ENCODE results near the gene C1orf174.

The C1orf174 gene

GRCh38 chr1:3900150-3900968, at the start of gene C1orf174:
Gene C1orf174, minus strand, starts transcription at chr1:3900272. Its CDS starts 86 bp downstream, at chr1:3900186.
- H3K4me3 Mint-ChIP-seq: peak within 1 kb of the TSS; percentile 90

GRCh38 chr1:3948344-3948743, 48.3 kb upstream of the C1orf174 start:
- Mint-ChIP-seq H3K4me1 (ENCODE audit: low read depth) (no peaks in the 10 kb centered on the region), H3K4me3 (no peak overlapping the region), H3K27me3 (peaks cover 14% of the 10 kb centered on the region), H3K9me3 (ENCODE audit: low read depth) (no peaks in the 10 kb centered on the region), H3K36me3 (no peaks in the 10 kb centered on the region), H3K27ac (no peak overlapping the region)

More at GRCh38 chr1:3900150-3900968, at the start of gene C1orf174:
- Mint-ChIP-seq H3K27me3 (no peaks in the 10 kb centered on the region), H3K4me1 (ENCODE audit: low read depth) (peaks cover 48% of the 10 kb centered on the region), H3K36me3 (peaks cover 7% of the 10 kb centered on the region), H3K9me3 (ENCODE audit: low read depth) (no peaks in the 10 kb centered on the region), H3K27ac (peak within 1 kb of the TSS; percentile 97)

- Mint-ChIP-seq H3K9me3 (ENCODE audit: low read depth) (no peaks in the 10 kb centered on the region), H3K4me3 (no peak overlapping the region), H3K27me3 (peaks cover 15% of the 10 kb centered on the region), H3K36me3 (no peaks in the 10 kb centered on the region), H3K27ac (no peak overlapping the region), H3K4me1 (ENCODE audit: low read depth) (no peaks in the 10 kb centered on the region)
Observed at GRCh38 chr1:3945916-3946840, 46.1 kb upstream of the C1orf174 start.

GRCh38 chr1:3945222-3945621, 45.1 kb upstream of the C1orf174 start:
- H3K36me3 Mint-ChIP-seq: no peaks in the 10 kb centered on the region
- peaks cover 15% of the 10 kb centered on the region for H3K27me3 Mint-ChIP-seq
- H3K4me1 Mint-ChIP-seq (ENCODE audit: low read depth): no peaks in the 10 kb centered on the region
- H3K4me3 Mint-ChIP-seq: no peak overlapping the region
- H3K9me3 Mint-ChIP-seq (ENCODE audit: low read depth): no peaks in the 10 kb centered on the region
- no peak overlapping the region for H3K27ac Mint-ChIP-seq

- H3K4me1 Mint-ChIP-seq (ENCODE audit: low read depth): no peaks in the 10 kb centered on the region
- H3K4me3 Mint-ChIP-seq: no peak overlapping the region
- H3K9me3 Mint-ChIP-seq (ENCODE audit: low read depth): no peaks in the 10 kb centered on the region
- H3K27me3 Mint-ChIP-seq: peaks cover 15% of the 10 kb centered on the region
- H3K36me3 Mint-ChIP-seq: no peaks in the 10 kb centered on the region
- no peak overlapping the region for H3K27ac Mint-ChIP-seq
Observed at GRCh38 chr1:3944578-3945125, 44.6 kb upstream of the C1orf174 start.

- H3K27ac Mint-ChIP-seq: no peak overlapping the region
- H3K9me3 Mint-ChIP-seq (ENCODE audit: low read depth): no peaks in the 10 kb centered on the region
- no peaks in the 10 kb centered on the region for H3K36me3 Mint-ChIP-seq
- peaks cover 15% of the 10 kb centered on the region for H3K27me3 Mint-ChIP-seq
- H3K4me3 Mint-ChIP-seq: no peak overlapping the region
- no peaks in the 10 kb centered on the region for H3K4me1 Mint-ChIP-seq (ENCODE audit: low read depth)
Observed at GRCh38 chr1:3943806-3944577, 43.9 kb upstream of the C1orf174 start.

- Mint-ChIP-seq H3K27me3 (peaks cover 14% of the 10 kb centered on the region), H3K9me3 (ENCODE audit: low read depth) (peaks cover 4% of the 10 kb centered on the region), H3K4me3 (no peak overlapping the region), H3K27ac (no peak overlapping the region), H3K4me1 (ENCODE audit: low read depth) (no peaks in the 10 kb centered on the region), H3K36me3 (no peaks in the 10 kb centered on the region)
Observed at GRCh38 chr1:3943123-3943431, 43.0 kb upstream of the C1orf174 start.

GRCh38 chr1:3942416-3943122, 42.5 kb upstream of the C1orf174 start:
- Mint-ChIP-seq H3K27me3 (peaks cover 14% of the 10 kb centered on the region), H3K9me3 (ENCODE audit: low read depth) (peaks cover 4% of the 10 kb centered on the region), H3K4me1 (ENCODE audit: low read depth) (no peaks in the 10 kb centered on the region), H3K4me3 (no peak overlapping the region), H3K27ac (no peak overlapping the region), H3K36me3 (no peaks in the 10 kb centered on the region)

GRCh38 chr1:3940754-3941345, 40.8 kb upstream of the C1orf174 start:
- Mint-ChIP-seq H3K4me3 (no peak overlapping the region), H3K27ac (no peak overlapping the region), H3K4me1 (ENCODE audit: low read depth) (no peaks in the 10 kb centered on the region), H3K27me3 (peaks cover 11% of the 10 kb centered on the region), H3K9me3 (ENCODE audit: low read depth) (peaks cover 4% of the 10 kb centered on the region), H3K36me3 (no peaks in the 10 kb centered on the region)

GRCh38 chr1:3940081-3940753, 40.1 kb upstream of the C1orf174 start:
- no peak overlapping the region for H3K27ac Mint-ChIP-seq
- H3K9me3 Mint-ChIP-seq (ENCODE audit: low read depth): peaks cover 4% of the 10 kb centered on the region
- H3K27me3 Mint-ChIP-seq: peaks cover 11% of the 10 kb centered on the region
- H3K4me3 Mint-ChIP-seq: no peak overlapping the region
- H3K4me1 Mint-ChIP-seq (ENCODE audit: low read depth): no peaks in the 10 kb centered on the region
- no peaks in the 10 kb centered on the region for H3K36me3 Mint-ChIP-seq

GRCh38 chr1:3939242-3940080, 39.4 kb upstream of the C1orf174 start:
- H3K9me3 Mint-ChIP-seq (ENCODE audit: low read depth): peaks cover 4% of the 10 kb centered on the region
- H3K27ac Mint-ChIP-seq: no peak overlapping the region
- H3K36me3 Mint-ChIP-seq: no peaks in the 10 kb centered on the region
- H3K27me3 Mint-ChIP-seq: peaks cover 11% of the 10 kb centered on the region
- no peaks in the 10 kb centered on the region for H3K4me1 Mint-ChIP-seq (ENCODE audit: low read depth)
- no peak overlapping the region for H3K4me3 Mint-ChIP-seq

- no peaks in the 10 kb centered on the region for H3K9me3 Mint-ChIP-seq (ENCODE audit: low read depth)
- H3K27me3 Mint-ChIP-seq: peaks cover 1% of the 10 kb centered on the region
- H3K36me3 Mint-ChIP-seq: no peaks in the 10 kb centered on the region
- H3K27ac Mint-ChIP-seq: no peak overlapping the region
- H3K4me3 Mint-ChIP-seq: no peak overlapping the region
- no peaks in the 10 kb centered on the region for H3K4me1 Mint-ChIP-seq (ENCODE audit: low read depth)
Observed at GRCh38 chr1:3932156-3932919, 32.3 kb upstream of the C1orf174 start.

All from activated naive CD8-positive, alpha-beta T cell (primary cell).